BJ (cell line): Measurements from ENCODE around the gene GNPAT. TPM values are rescaled to one million over a fixed set of nuclear protein-coding genes. Genes with fewer than 3 reads are reported as not detected.

ENCODE experiments used
- CTCF ChIA-PET: fragments of 350-600 bp; formaldehyde crosslinking; extraction: SDS; loops from one replicate; lab custom pipeline; 2021; ENCODE audit warnings: antibody characterized with exemption, inconsistent platforms; lab: Yijun Ruan, JAX
- POLR2A ChIA-PET: fragments of 300-600 bp; sonication (Branson Sonifier 250); formaldehyde crosslinking; extraction: SDS; loops from one replicate; lab custom pipeline; 2021; ENCODE audit warnings: antibody characterized with exemption; lab: Charles Lee
- DNase-seq: peaks from one replicate; pipeline ENCODE4 v3.0.0-alpha.2; 2011; ENCODE audit warnings: low read depth
- H3K27me3 ChIP-seq: 2 replicates; pipeline ENCODE4 v1.6.0; 2011; ENCODE audit warnings: low read length; ENCODE audit not compliant: control insufficient read depth, insufficient read depth
- H3K36me3 ChIP-seq: 2 replicates; pipeline ENCODE4 v1.5.1; 2011; ENCODE audit warnings: low read length; ENCODE audit not compliant: control insufficient read depth, insufficient read depth
- H3K4me3 ChIP-seq: 2 replicates; pipeline ENCODE4 v1.5.1; 2011; ENCODE audit warnings: low read depth, mild to moderate bottlenecking, control low read depth, low read length
- polyA plus RNA-seq: library from polyadenylated mRNA; depleted of rRNA; stranded (reverse); fragments of >200 nt; gene quantifications from 2 replicates; pipeline ENCODE4 v1.2.3, GENCODE V29; 2011
- TF ChIP-seq, protein P1 (sequence below): IDR thresholded peaks from 2 replicates; pipeline ENCODE4 v1.5.1; 2011; ENCODE audit warnings: low read depth, mild to moderate bottlenecking, control low read depth, inconsistent platforms, low read length, moderate library complexity; ENCODE audit not compliant: insufficient read depth

The GNPAT gene
- polyA plus RNA-seq, 1 experiment: 22.8 TPM

DNA sequence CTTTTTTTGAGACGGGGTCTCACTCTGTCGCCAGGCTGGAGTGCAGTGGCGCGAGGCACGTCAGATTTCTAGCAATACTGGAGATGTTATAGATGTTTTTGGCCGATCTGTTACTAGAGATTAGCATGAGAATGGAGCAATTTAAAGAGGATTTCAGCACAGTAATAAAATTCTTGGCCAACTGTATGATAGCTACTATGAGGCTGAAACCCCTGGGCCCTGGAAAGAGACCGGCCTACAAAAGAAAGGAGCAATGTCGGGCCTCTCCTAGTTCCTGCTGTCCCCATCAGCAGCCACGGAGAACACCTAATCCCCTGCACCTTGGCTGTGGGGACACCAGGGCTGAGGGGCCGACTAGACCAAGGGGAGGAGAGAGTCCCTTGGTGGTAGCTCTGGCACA, 9.5 kb upstream of the GNPAT start:
- TF ChIP-seq, protein P1, sequence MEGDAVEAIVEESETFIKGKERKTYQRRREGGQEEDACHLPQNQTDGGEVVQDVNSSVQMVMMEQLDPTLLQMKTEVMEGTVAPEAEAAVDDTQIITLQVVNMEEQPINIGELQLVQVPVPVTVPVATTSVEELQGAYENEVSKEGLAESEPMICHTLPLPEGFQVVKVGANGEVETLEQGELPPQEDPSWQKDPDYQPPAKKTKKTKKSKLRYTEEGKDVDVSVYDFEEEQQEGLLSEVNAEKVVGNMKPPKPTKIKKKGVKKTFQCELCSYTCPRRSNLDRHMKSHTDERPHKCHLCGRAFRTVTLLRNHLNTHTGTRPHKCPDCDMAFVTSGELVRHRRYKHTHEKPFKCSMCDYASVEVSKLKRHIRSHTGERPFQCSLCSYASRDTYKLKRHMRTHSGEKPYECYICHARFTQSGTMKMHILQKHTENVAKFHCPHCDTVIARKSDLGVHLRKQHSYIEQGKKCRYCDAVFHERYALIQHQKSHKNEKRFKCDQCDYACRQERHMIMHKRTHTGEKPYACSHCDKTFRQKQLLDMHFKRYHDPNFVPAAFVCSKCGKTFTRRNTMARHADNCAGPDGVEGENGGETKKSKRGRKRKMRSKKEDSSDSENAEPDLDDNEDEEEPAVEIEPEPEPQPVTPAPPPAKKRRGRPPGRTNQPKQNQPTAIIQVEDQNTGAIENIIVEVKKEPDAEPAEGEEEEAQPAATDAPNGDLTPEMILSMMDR: no peak
- H3K27me3 ChIP-seq: no peaks in the 10 kb centered on the region
- no peak overlapping the region for H3K4me3 ChIP-seq
- ChIA-PET CTCF (no interaction called here), POLR2A (no interaction called here)
- DNase-seq: no peak
- peaks cover under 1% of the 10 kb centered on the region for H3K36me3 ChIP-seq

DNA sequence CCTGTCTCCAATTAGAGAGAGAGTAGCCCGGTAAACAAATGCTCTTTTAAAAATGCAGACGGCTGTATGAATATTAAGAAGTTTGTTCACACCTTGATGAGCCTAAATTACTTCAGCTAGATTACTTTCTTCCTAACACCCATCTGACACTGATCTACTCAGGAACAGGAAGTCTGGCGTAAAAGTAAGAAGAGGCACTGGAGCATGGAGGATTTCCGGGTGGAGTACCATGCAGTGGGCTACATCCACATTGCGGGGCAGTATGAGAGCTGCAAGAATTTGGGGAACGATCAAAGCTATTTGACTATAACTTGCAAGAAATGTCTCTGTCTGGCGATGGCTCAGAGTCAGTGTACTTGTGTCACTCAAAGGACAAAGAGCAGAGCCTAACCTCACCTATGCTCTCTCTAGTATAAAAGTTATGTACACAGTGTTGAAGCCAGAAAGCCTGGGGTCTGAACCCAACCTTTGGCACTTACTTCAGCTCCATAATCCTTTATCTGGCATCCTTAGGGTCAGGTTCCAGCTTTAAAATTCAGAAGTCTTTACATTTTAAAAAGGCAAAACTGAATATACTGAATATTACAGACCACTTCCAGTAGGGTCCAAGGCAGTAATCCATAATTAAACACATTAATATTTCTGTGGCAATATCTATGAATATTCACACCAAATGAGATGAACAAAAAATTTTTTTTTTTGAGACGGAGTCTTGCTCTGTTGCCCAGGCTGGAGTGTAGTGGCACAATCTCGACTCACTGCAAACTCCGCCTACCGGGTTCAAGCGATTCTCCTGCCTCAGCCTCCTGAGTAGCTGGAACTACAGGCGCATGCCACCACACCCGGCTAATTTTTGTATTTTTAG, 7.9 kb upstream of the GNPAT start:
- Histone ChIP-seq H3K4me3 (no peak overlapping the region), H3K36me3 (no peaks in the 10 kb centered on the region; the same call in 1 of the 2 replicates), H3K27me3 (no peaks in the 10 kb centered on the region)
- TF ChIP-seq, protein P1: no peak
- DNase-seq: no peak
- CTCF ChIA-PET: no interaction called here
- POLR2A ChIA-PET: no interaction called here

DNA sequence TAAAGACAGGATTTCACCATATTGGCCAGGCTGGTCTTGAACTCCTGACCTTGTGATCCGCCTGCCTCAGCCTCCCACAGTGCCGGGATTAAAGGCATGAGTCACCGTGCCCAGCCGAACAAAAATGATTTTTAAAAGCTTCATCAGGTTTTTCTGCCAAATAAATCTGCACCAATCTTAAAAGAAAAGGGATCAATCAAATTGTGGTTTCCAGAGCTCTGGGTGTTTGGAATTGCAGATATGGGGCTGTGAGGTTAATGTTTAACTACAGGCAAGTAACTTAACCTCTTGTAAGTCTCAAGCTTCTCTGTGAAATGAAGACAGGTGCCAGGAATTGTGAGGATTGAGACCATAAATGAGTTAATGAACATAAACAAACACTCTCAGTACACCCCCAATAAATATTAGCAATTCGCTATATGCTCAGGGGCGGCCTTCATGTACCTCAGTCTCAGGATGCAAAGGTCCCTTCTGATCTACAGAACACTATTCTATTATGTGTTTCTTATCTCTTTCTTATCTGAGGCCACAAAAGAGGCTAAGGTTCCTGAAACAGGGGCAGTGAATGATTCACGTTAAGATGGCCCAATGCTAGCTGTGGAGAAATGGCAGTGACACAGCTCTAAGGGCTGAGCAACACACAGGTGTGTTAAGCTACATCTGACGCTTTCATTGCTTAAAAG, 7.1 kb upstream of the GNPAT start:
- DNase-seq: no peak

DNA sequence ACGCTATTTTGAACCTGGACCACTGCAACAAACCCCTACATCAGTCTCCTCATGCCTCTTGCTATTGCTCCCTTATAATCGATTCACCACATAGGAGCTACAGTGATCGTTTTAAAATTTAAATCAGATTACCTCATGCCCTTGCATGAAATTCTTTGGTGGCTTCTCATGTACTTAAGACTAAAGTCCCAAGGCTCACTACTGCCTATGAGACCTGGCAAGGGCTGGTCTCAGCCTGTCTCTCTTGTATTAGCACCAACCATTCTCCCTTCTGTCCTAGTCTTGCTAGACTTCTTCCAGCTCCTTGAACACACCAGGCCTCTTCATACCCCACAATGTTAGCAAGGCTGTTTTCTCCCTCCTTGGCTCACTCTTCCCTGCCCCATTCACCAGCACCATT, 6.5 kb upstream of the GNPAT start:
- Histone ChIP-seq H3K36me3 (peaks cover 4% of the 10 kb centered on the region), H3K27me3 (no peaks in the 10 kb centered on the region), H3K4me3 (no peak overlapping the region)
- TF ChIP-seq, protein P1: no peak
- CTCF ChIA-PET: no interaction called here
- DNase-seq: no peak
- POLR2A ChIA-PET: no interaction called here

More for the DNA sequence above, 7.1 kb upstream of the GNPAT start:
- no peaks in the 10 kb centered on the region for H3K27me3 ChIP-seq
- H3K36me3 ChIP-seq: peaks cover 3% of the 10 kb centered on the region
- ChIA-PET CTCF (no interaction called here), POLR2A (no interaction called here)
- TF ChIP-seq, protein P1: no peak
- H3K4me3 ChIP-seq: no peak overlapping the region

DNA sequence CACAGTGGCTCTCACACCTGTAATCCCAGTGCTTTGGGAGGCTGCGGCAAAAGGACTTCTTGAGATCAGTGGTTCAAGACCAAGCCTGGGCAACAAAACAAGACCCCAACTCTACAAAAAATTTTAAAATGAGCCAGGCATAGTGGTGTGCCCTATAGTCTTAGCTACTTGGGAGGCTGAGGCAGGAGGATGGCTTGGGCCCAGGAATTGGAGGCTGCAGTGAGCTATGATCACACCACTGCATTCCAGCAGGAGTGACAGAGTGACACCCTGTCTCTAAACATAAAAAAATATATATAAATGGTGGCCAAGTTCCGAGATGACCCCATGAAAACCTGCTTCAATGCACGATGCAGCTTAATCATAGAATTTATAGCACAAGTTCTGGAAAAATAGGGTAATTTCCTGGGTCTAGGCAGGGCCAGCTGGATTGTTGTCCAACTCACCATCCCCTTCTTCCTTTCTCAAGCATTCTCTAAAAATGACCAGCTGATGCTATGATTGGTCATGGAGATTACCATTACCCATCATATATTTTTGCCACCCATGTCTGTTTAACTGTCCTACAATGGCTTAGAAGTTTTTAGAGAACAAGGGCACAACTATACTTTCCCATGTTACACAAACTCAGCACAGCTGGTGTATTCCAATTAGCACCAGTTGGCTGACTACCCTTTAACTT, 5.3 kb upstream of the GNPAT start:
- TF ChIP-seq, protein P1: no peak
- Histone ChIP-seq H3K36me3 (peaks cover 4% of the 10 kb centered on the region), H3K27me3 (no peaks in the 10 kb centered on the region), H3K4me3 (no peak overlapping the region)
- ChIA-PET POLR2A (no interaction called here), CTCF (interaction anchor here (1.0 kb wide), 1 partner anchor 10 kb away, joined by 3 read pairs; no protein-coding TSS in a partner anchor)
- DNase-seq: no peak
